GM21381 (cell line): ENCODE data around the gene GCNA.

Experiments used
- ATAC-seq: cut with Tn5 transposase; IDR thresholded peaks from one replicate; pipeline ENCODE4 v1.9.1; 2021; ENCODE audit warnings: mild to moderate bottlenecking, moderate library complexity; ENCODE audit not compliant: unreplicated experiment

The GCNA gene

DNA sequence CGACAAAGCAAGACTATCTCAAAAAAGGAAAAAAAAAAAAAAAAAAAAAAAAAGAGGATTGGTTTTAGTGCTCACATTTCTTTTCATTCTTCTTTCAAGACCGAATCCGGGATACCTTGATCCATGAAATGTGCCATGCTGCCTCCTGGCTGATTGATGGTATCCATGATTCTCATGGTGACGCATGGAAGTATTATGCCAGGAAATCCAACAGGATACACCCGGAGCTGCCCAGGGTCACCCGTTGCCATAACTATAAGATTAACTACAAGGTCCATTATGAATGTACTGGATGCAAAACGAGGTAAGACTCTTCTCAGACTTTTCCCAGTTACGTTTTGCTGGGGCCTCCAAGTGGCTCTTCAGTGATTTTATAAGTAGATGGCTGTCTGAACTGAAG is 34.0 kb downstream of the GCNA start:
- ATAC-seq: no peak

DNA sequence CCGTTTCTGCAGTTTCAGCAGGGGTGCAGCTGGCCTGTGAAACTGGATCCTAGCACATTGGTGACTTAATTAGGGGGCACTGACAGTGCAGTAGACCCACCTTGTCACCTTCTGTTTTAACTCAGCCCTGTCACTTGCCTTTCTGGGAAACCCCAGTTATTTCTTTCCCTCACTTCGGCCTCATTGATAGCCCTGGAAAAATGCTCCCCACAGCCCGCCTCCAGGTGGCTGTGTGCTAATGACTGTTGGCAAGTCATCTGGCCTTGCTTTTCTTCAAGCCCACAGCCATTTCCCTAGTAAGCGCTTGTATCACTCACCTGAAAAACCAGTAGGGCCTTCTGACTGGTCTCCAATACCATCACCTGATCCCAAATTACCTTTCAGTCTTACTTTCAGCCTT is 36.8 kb downstream of the GCNA start:
- no peak for ATAC-seq

DNA sequence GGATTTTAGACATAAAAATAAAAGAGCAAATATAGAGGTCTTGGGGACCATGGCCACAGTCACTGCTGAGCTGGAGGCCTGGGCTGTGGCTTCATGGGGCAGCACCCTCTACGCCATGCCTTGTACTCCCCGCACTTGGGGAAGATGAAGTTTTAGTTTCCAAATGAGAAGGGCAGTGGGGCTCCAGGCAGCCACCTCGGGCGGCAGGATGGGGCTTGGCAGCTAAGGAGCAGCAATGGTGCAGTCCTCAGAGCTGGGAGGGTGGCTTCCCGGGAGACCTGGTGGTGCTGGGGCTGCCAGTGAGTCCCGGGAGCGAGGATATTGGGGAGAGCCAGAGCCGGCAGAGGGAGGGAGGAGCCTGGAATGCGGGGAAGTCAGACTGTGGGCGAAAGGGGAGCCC is 37.7 kb downstream of the GCNA start:
- ATAC-seq: no peak

DNA sequence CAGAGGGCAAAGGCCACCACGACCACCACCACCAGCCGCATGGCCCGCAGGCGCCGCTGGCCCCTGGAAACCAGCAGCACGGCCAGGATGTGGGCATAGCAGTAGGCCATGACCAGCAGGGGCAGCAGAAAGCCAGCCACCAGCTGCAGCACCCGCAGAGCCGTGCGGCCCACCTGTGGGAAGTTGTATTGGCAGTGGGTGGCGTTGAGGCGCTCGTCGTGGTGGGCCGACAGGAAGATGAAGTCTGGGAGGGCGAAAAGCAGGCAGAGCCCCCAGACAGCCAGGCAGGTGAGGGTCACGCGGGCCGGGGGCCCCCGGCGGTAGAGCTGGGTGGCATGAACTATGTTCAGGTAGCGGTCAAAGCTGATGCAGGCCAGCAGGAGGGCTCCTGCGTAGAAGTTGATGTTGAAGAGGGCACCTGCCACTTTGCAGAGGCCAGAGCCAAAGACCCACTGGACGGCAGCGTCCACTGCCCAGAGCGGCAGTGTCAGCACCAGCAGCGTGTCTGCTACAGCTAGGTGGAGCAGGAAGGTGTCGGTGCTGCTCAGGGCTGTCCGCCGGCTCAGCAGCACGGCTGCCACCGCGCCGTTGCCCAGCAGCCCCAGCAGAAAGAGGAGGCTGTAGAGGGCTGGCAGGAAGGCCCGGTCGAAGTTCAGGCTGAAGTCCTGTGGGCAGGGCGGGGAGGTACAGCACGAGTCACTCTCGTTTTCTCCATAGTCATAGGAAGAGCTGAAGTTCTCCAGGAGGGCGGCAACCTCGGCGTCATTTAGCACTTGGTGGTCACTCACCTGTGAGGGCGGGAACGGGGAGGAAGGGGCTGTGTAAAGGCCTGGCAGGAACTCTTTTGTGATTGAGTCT is 38.7 kb downstream of the GCNA start:
- no peak for ATAC-seq

DNA sequence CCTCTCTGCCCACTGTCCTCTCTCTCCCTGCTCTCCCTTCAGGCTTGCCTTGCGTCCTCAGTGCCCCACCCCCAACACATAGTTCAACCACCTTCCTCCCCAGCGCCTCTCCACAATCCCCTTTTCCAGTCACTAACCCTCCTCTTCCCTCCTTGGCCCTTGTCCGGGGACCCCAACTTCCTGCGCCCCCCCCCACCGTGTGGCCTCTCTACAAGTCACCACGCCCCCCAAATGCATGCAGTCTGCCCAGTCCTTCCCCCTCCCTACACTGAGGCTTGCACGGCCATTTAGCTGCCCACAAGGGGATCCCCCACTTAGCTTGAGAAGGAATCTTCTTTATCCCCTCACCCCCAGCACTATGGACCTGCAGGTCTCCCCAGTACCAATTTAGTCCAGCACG is 39.5 kb downstream of the GCNA start:
- no peak for ATAC-seq

DNA sequence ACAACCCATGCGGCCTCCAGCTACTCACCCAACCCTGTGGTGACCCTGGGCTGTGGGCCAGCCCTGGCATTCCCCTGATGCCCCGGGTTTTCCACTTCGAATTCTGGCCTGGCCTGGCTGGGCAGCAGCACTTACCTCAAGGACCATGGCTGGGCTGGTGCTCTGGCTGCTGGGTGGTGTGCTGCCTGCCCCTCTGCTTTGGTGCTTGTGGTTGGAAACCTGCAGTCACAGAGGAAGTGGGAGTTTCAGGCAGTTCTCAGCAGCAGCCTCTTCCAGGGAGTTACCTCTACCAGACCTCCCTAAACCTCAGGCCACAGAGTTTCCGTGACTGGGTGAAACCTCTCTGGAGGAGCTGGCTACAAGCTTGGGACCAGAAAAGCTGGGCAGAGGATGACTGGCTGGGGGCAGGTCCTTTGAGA is 40.1 kb downstream of the GCNA start, which contains the start of gene CXCR3:
CXCR3 (minus strand) TSS at position 209 of the 419 bp plus-strand sequence; CDS start at position 147, 62 bp downstream.
- peak; percentile 49 for ATAC-seq

DNA sequence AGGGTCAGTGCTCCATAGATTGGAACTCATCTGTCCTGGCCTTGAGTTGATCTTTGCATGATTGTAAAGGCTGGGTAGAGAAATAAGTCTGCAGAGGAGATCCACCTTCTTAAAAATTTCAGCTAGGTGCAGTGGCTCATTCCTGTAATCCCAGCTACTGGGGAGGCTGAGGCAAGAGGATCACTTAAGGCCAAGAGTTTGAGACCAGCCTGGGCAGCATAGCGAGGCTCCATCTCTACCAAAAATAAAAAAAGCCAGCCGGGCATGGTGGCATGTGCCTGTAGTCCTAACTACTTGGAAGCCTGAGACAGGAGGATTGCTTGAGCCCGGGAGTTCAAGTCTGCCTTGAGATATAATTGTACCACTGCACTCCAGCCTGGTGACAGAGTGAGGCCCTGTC is 40.5 kb downstream of the GCNA start:
- no peak for ATAC-seq

DNA sequence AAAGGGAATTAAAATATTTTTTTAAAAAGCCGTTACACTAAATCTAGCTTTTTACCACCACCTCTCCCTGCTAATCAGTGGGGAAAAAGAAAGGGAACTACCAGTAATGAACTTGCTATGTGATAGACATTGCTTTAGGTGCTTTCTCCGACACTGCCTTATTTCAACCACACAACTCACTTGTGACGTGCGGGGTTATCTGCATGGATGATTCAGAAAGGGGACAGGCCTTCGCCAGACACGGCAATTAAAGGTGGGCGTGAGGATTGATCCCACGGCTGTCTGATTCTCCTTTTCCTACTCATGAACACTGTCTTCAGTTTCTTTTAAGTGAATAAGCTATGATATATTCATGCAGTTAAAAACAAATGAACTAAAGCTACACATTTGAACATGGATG is 41.0 kb downstream of the GCNA start:
- no peak for ATAC-seq

DNA sequence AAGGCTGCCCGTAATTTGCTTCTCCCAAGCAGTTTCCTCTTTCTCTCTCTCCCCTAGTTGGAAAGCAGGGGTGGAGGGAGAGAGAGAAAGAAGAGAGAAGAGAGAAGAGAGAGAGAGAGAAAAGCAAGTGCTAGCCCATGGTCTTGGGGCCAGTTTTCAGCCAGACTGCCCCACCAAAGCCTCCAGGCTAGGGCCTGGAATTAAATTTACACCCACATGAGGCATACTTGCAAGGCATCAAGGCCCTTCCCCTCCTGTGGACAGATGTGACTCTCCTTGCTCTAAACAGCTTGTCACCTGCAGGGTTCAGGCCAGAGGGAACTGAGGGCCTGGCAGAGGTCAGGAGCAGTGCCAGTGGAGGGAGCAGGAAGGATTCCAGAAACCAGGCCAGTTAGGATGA is 41.7 kb downstream of the GCNA start:
- no peak for ATAC-seq

DNA sequence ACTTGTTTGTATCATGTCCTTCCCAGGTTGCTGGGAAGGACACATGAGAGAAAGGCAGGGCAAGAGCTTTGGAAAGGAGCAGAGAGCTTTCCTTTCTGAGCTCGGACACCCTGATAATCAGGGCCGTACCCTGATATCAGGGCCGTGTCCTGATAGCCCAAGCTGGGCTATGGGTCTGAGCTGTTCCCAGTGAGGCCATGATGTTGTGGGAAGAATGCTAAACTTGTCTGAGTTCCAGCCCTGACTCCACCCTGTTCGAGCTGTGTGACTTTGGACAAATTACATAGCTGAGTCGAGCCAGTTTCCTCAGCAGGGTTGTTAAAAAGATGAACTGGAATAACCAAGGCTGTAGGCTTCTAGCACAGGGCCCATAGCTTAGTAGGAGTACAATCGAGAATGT is 43.4 kb downstream of the GCNA start:
- no peak for ATAC-seq

DNA sequence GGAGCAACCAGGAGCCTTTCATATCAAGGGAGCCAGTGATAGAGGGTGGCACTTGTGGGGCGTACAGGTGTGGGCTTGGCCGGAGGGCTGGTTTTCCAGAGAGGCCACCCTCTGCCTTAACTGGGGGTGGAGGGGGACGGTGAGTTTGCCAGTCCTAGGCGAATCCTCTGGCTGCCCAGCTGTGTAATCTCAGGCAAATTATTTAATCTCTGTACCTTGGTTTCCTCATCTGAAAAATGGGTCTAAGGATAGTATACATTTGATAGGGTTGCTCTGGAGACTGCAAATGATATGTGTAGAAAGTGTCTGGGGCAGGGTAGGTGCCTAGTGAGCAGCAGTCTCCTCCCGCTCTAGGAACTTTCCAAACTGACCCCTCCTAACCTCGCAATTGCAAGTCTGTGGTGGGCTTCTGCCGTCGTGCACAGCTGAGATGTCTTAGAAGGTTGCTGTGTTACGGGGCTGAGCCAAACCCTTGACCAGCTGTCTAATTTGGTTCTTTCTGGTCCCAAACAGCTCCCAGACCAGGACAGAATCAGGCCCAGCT is 43.9 kb downstream of the GCNA start:
- ATAC-seq: no peak

DNA sequence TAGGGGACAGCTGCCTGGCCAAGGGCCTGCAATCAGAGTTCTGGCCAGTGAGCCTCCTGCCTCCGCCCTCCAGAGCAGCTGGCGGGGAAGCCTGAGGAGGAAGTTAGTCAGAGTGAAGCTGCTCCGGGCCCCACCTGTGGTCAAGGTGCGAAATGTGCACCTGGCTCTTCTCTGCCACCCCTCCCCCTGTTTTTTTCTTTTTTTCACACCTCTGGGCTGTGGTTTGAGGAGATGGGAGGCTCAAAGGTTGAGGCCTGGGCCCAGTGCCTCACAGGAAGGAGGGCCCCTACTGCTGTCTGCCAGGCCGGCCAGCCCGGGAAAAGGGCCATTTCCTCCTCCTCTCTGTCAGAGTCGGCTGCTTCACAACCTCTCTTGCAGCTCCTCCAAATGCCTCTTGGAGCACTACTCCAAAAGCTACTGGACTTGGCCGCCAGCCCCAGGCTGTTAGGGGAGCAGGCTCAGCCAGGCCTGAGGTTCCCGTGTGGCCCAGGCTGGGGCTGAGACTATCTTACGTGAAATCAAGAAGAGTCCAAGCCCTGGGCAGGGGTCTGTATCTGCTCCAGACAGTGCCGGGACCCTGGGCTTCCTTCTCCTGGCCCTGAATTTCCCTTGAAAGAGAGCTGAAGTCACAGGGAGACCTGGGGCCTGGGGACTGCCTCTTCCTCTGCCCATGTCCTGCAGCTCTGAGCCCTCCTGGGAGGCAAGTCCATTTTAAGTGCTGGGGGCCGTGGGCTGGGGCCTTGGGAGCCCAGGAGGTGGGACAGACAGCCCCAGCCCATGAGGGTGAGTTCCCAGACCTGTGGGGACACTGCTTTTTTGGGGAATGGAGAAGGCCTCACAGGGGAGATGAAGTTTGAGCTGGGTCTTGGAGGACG is 44.6 kb downstream of the GCNA start:
- peak; percentile 65 for ATAC-seq

DNA sequence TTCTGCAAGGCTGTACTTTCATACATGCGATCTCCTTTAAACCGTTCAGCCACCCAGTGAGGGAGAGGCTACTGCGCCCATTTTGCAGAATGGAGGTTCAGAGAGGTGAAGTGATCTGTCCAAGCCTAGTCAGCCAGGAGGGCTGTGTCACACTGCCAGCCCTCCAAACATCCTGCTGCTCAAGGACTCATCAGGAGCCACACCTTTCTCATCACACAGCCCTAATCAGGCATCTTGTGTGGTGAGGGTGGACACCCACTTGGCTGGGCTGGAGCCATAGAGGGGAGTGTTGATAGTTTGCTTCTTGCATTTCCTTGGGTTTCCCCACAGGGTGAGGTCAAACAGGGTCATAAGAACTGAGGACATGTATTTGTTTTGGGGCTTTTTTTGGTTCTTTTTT is 45.5 kb downstream of the GCNA start:
- no peak for ATAC-seq

DNA sequence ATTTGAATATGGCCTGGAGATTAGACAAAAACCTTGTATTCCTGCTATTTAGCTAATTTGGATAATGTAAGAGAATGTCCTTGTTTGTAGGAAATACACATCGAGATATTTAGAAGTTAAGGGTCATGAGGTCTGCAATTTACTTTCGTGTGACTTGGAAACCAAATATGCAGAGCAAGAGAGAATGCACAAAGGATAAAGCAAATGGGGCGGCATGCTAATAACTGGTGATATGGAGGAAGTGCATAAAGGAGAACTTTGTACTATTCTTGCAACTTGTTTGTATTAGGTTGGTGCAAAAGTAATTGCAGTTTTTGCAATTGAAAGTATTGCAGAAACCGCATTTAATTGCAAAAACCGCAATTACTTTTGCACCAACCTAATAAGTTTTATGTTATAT is 47.2 kb downstream of the GCNA start:
- no peak for ATAC-seq

DNA sequence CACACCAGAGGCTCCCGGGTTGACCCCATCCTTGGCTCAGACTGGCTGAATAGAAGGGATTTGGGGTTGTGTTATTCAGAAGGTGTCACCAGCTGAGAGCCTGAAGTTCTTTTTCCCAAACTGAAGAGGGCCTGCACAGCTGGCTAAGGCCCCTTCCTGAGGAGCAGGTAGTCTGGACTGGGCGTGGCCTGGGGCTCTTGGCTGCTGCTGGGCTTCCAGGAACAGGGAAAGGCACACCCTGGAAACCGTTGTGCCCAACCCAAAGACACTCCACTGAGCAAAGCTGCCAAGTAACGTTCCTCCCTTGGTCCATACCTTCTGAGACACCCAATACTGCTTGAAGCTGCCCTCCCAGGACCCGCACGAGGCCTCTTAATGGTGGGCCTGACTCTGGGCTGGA is 48.3 kb downstream of the GCNA start:
- ATAC-seq: no peak

DNA sequence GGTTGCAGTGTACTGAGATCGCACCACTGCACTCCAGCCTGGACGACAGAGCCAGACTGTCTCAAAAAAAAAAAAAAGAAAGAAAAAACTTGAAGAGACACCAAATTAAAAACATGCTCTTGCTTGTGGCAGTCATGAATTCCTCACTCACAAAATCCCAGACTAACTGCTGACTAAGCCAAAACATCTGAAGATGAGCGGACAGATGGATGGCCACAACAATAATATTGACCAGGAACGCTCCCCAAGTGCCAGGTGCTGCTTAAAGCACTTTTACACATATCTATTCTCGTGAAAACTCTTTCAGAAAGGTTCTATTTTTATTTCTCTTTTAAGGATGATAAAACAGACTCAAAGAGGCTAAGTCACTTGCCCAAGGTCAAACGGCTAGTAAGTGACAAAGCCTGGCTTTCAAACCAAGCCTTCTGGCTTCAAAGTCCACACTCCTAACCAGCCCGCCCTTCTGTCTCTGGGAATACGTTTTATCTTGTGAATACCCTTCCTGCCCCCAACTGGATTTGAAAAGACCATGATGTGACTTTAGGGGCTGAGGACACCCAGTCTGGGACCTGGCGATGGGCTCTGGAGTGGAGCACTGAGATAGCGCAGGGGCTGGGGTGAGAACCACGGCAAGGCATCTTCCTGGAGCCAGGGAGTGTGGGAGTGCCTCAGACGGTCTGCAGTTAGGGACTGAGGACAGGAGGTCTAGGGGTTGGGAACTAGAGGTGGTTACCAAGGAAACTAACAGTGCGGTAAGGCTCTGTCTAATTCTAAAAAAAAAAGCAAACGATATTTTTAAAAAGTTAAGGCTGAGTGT is 49.6 kb downstream of the GCNA start:
- ATAC-seq: no peak

DNA sequence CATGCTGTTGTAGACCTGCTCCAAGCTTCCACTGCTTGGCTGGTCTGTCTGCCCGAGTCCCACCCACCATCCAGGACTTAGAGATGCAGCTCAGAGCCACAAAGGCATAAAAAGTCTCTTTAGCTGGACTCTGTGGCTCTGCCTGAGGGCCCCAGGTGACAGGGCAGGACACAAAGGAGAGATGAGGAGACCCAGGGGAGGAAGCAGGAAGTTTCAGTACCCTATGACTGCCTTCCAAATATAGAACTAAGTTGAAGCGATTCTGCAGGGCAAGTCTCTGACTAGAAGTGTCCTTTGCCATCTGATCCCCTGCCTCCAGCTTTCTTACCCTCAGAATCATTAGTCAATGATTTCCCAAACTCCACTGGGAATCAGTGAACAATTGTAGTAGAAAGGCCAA is 51.2 kb downstream of the GCNA start:
- peak; percentile 66 for ATAC-seq

DNA sequence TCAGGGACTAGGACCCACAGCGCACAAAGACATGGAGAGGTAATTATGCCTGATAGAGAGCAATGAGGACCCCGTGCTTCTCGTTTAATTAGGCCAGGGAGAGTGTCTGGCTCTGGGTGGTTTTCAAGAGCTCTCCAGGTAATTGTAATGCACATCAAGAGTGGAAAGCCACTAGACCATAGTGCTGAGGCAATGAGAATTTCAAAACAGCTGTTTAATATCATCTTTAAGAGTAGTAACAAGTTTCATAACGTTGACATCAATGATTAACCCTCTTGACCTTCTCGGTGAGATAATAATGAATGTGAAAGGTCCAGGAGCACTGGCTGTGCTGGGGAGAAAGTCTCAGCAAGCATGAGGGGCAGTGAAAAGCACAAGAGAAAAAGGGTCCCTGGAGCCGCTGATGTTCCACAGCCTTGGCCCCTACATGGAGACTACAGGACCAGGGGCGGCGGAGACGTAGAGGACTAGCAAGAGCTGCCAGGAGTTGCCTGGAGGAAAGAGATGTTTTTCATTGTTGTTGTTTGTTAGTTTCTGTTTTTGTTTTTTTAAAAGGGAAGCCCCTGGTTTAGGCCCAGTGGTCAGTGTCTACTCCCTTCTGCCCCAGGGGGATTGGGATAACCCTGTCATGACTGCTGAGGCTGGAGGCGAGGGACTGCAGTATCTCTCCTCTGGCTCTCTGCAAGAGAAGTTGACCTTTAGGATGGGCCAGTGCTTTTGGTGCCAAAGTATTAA is 54.9 kb downstream of the GCNA start:
- ATAC-seq: peak; percentile 37

DNA sequence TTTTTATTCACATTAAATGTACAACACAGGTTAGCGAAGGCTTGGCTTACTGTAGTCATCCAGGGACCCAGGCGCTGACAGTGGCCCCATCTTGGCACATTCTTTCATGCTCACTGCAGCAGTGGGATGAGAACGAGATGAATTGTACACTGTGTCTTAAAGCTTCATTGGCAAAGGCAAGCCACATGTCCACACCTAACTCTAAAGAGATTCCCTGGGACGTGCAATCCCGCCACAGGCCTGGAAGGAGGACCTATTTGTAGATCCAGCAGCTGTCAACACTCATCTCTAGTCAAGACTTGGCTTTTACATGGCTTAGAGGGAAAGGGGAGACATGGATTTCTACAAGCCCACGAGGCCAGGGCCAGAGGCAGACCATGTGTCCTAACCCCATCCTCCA is 56.1 kb downstream of the GCNA start:
- no peak for ATAC-seq
